CD4-positive, alpha-beta memory T cell (primary cell): ENCODE data around the gene RUBCNL. TPM values are rescaled to one million over a fixed set of nuclear protein-coding genes. Genes with fewer than 3 reads are reported as not detected.

Experiments
- CTCF ChIA-PET: fragments of 350-600 bp; sonication (Branson Sonifier 250); formaldehyde crosslinking; loops from one replicate; lab custom pipeline; 2021; ENCODE audit warnings: inconsistent platforms; ENCODE audit not compliant: partially characterized antibody; lab: Charles Lee
- POLR2A ChIA-PET: fragments of 350-600 bp; sonication (Branson Sonifier 250); formaldehyde crosslinking; loops from one replicate; lab custom pipeline; 2021; ENCODE audit not compliant: partially characterized antibody; lab: Charles Lee
- DNase-seq, 5 donors: peaks; one replicate each; pipeline versions ENCODE4 v3.0.0 to v3.0.0-alpha.2; 2020 to 2022; ENCODE audit warnings: mixed read lengths in 1 of 5
- H3K27ac ChIP-seq: one replicate; pipeline ENCODE4 v1.7.0; 2013; ENCODE audit warnings: low read depth, low read length
- H3K27me3 ChIP-seq: 2 replicates; pipeline ENCODE4 v1.7.0; 2013; ENCODE audit warnings: mild to moderate bottlenecking, low read length, moderate library complexity; ENCODE audit not compliant: insufficient read depth
- H3K36me3 ChIP-seq: 2 replicates; pipeline ENCODE4 v1.7.0; 2013; ENCODE audit warnings: mild to moderate bottlenecking, low read length, moderate library complexity; ENCODE audit not compliant: insufficient read depth
- H3K4me1 ChIP-seq: 2 replicates; pipeline ENCODE4 v1.7.0; 2013; ENCODE audit warnings: mild to moderate bottlenecking, low read length, moderate library complexity; ENCODE audit not compliant: insufficient read depth
- H3K4me3 ChIP-seq, 2 donors: one replicate each; pipeline ENCODE4 v1.7.0; 2013; ENCODE audit warnings: low read length in 2 of 2, mild to moderate bottlenecking in 1 of 2
- H3K9me3 ChIP-seq, 2 donors: one replicate each; pipeline ENCODE4 v1.7.0; 2013; ENCODE audit warnings: low read length in 2 of 2, control low read depth in 1 of 2; ENCODE audit not compliant: control insufficient read depth in 1 of 2
- H3K27ac Mint-ChIP-seq, 7 donors: one replicate each; pipeline ENCODE4 v1.8.0; 2020 to 2021; ENCODE audit warnings: mixed read lengths in 7 of 7, mild to moderate bottlenecking in 6 of 7, inconsistent platforms in 3 of 7, moderate library complexity in 3 of 7
- H3K27me3 Mint-ChIP-seq, 2 donors: one replicate each; pipeline ENCODE4 v1.8.0; 2020 to 2021; ENCODE audit warnings: mixed read lengths in 2 of 2
- H3K36me3 Mint-ChIP-seq, 2 donors: one replicate each; pipeline ENCODE4 v1.8.0; 2020 to 2021; ENCODE audit warnings: mixed read lengths in 2 of 2, inconsistent platforms in 1 of 2, mild to moderate bottlenecking in 1 of 2
- H3K4me1 Mint-ChIP-seq, 4 donors: one replicate each; pipeline ENCODE4 v1.8.0; 2020 to 2021; ENCODE audit warnings: mixed read lengths in 4 of 4, mild to moderate bottlenecking in 1 of 4
- H3K4me3 Mint-ChIP-seq, 8 donors: one replicate each; pipeline ENCODE4 v1.8.0; 2020 to 2021; ENCODE audit warnings: mixed read lengths in 8 of 8, mild to moderate bottlenecking in 7 of 8, moderate library complexity in 6 of 8, inconsistent platforms in 3 of 8
- H3K9me3 Mint-ChIP-seq, 8 donors: one replicate each; pipeline ENCODE4 v1.8.0; 2020 to 2021; ENCODE audit warnings: mixed read lengths in 8 of 8, mild to moderate bottlenecking in 5 of 8, inconsistent platforms in 3 of 8, moderate library complexity in 1 of 8
- intact Hi-C: fragments of 100-400 bp; cut with micrococcal nuclease; formaldehyde crosslinking; loops from one replicate; pipeline ENCODE4 v1.15.1; 2023
- polyA plus RNA-seq, 2 donors: library from polyadenylated mRNA; unstranded; fragments of 300-500 nt; fragmentation: Illumina TruSeq; gene quantifications; one replicate each; pipeline ENCODE4 v1.2.3, GENCODE V29; 2021
- total RNA-seq, 2 experiments: library from RNA; stranded (reverse); gene quantifications; one replicate each; pipeline ENCODE4 v1.2.3, GENCODE V29; 2021

The RUBCNL gene
- total and polyA plus RNA-seq, 4 experiments from 2014 or later, result 0.30 to 0.60 TPM; not detected in 2

DNA sequence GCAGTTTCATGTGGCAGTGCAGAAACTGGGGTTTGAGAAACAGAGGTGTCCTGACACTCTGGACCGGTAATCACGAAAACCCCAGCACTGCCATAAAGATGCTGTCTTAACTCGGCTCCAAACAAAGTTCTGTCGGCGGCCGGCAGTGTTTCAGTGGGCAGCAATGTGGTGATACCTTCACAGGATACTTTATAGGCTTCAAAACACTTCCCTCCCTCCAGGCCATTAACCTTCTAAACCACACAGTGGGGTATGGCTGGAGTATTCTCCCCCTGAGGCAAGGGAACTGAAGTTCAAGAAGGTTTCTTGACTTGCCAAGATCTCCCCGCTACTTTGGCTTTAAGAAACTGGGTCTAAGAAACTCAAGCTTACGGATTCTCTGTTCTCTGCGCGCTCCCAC lies 1.1 kb downstream of the RUBCNL start:
- Histone ChIP-seq H3K36me3 (no peaks in the 10 kb centered on the region), H3K4me3 (no peak overlapping the region), H3K9me3 (no peaks in the 10 kb centered on the region), H3K4me1 (peaks cover 16% of the 10 kb centered on the region), H3K27me3 (peaks cover 8% of the 10 kb centered on the region), H3K27ac (no peak overlapping the region)
- ChIA-PET CTCF (no interaction called here), POLR2A (no interaction called here)
- Mint-ChIP-seq H3K9me3 (no peaks in the 10 kb centered on the region), H3K27ac (no peak overlapping the region), H3K4me1 (peaks cover 17 to 29% (median 26%) of the 10 kb centered on the region in 4 donors), H3K36me3 (no peaks in the 10 kb centered on the region), H3K4me3 (peak overlapping the region in 6 of 8 donors; percentile 3 to 29 (median 16)), H3K27me3 (peaks cover 29 to 30% of the 10 kb centered on the region in 2 donors)
- DNase-seq, result no peak
- intact Hi-C loops, result no loop called here

DNA sequence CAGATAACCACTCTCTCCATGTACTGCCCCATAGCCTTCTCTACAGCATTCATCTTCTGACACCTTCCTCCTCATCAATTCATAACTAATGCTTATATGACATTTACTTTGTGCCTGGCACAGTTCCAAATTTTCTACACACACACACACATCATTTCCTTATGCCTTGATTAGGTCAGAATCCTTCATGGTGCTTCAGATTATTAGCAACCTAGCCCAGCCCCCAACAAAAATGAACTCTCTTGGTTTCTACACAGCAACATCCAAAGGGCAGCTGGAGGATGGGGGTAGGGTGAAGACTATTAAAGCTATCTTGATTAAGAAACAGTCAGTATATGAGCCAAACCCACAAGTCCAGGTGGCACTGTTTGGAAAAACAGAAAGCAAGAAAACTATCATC lies 3.7 kb downstream of the RUBCNL start:
- no peak for DNase-seq
- POLR2A ChIA-PET, result no interaction called here
- Mint-ChIP-seq H3K27me3 (peaks cover 27 to 28% of the 10 kb centered on the region in 2 donors), H3K4me1 (peaks cover 8 to 14% (median 10%) of the 10 kb centered on the region in 4 donors), H3K9me3 (no peaks in the 10 kb centered on the region), H3K27ac (no peak overlapping the region), H3K4me3 (no peak overlapping the region), H3K36me3 (no peaks in the 10 kb centered on the region)
- intact Hi-C loops, result no loop called here
- Histone ChIP-seq H3K4me3 (no peak overlapping the region), H3K27me3 (peaks cover 8% of the 10 kb centered on the region), H3K4me1 (peaks cover 3% of the 10 kb centered on the region), H3K36me3 (no peaks in the 10 kb centered on the region), H3K9me3 (no peaks in the 10 kb centered on the region), H3K27ac (no peak overlapping the region)
- CTCF ChIA-PET, result no interaction called here

DNA sequence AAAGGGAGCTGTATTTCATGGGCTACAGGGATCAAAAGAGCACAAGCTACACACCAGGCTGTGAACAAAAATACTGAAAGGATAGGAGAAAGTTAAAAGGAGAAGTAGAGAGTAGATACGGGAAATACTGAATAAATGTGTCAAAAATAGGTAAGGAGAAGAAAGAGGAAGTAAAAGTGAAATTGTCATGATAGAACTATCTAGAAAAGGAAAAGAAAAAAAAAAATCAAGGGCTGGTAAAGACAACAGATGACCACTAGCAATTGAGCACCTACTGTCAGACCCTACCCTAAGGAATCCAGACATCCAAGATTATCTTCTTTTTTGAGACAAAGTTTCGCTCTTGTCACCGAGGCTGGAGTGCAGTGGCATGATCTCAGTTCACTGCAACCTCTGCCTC lies 4.8 kb downstream of the RUBCNL start:
- peaks cover 23 to 28% of the 10 kb centered on the region in 2 donors for H3K27me3 Mint-ChIP-seq
- no peak overlapping the region for H3K27ac ChIP-seq
- H3K9me3 Mint-ChIP-seq, result peaks cover 0 to 2% (median 0%) of the 10 kb centered on the region in 8 donors

DNA sequence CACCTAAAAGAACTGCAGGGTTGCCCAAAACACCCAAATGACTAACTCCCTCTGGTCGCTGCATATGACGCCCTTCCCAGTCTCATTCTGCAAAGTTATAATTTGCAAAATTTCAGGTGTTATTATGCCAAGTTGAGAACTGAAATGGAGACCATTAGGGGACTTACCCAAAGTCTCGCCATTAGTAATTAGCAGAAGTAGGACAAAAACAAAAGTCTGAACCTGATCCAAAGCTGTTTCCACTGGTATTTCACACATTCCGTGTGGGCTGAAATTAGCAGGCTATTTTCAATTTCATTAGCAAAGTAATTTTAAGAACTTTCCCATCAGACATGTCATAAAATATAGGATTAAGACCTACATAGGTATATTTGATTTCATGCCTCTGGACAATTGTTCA lies 6.8 kb downstream of the RUBCNL start:
- Histone ChIP-seq H3K27ac (no peak overlapping the region), H3K36me3 (no peaks in the 10 kb centered on the region), H3K4me1 (no peaks in the 10 kb centered on the region), H3K9me3 (no peaks in the 10 kb centered on the region), H3K4me3 (no peak overlapping the region), H3K27me3 (peaks cover 8% of the 10 kb centered on the region)
- ChIA-PET CTCF (no interaction called here), POLR2A (no interaction called here)
- Mint-ChIP-seq H3K9me3 (peaks cover 0 to 2% (median 0%) of the 10 kb centered on the region in 8 donors), H3K27ac (no peak overlapping the region), H3K4me3 (no peak overlapping the region), H3K27me3 (peaks cover 11 to 14% of the 10 kb centered on the region in 2 donors), H3K4me1 (no peaks in the 10 kb centered on the region), H3K36me3 (no peaks in the 10 kb centered on the region)
- intact Hi-C loops, result no loop called here
- no peak for DNase-seq

More for the DNA sequence above, 4.8 kb downstream of the RUBCNL start:
- Mint-ChIP-seq H3K4me3 (no peak overlapping the region), H3K36me3 (no peaks in the 10 kb centered on the region), H3K27ac (no peak overlapping the region), H3K4me1 (peaks cover 1 to 9% (median 4%) of the 10 kb centered on the region in 4 donors)
- CTCF ChIA-PET, result no interaction called here
- H3K4me1 ChIP-seq, result no peaks in the 10 kb centered on the region
- DNase-seq, result no peak
- H3K9me3 ChIP-seq, result no peaks in the 10 kb centered on the region
- H3K27me3 ChIP-seq, result peaks cover 8% of the 10 kb centered on the region
- intact Hi-C loops, result no loop called here
- no peaks in the 10 kb centered on the region for H3K36me3 ChIP-seq
- POLR2A ChIA-PET, result no interaction called here
- no peak overlapping the region for H3K4me3 ChIP-seq

DNA sequence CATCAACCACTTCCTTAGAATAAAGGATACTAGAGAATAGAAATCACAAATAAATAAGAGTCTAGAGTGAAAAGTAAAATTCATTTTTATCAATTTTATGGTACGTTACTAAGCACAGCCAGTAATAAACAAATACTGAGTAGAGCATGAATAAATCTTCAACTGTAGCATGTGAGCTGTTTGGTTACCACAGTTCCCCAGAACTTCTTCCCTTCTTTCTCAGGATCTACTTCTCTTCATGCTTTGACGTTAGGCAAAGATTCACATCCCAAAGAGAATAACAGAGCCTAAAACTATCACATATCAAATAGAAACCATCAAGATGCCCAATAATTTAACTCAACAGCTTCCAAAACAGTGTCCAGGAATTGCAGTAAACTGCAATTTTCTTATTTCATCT lies 7.4 kb downstream of the RUBCNL start:
- Histone ChIP-seq H3K9me3 (no peaks in the 10 kb centered on the region), H3K27ac (no peak overlapping the region), H3K36me3 (no peaks in the 10 kb centered on the region), H3K27me3 (peaks cover 4% of the 10 kb centered on the region), H3K4me3 (no peak overlapping the region), H3K4me1 (no peaks in the 10 kb centered on the region)
- ChIA-PET POLR2A (no interaction called here), CTCF (no interaction called here)
- no peak overlapping the region for H3K27ac Mint-ChIP-seq
- H3K36me3 Mint-ChIP-seq, result no peaks in the 10 kb centered on the region
- H3K4me3 Mint-ChIP-seq, result no peak overlapping the region
- intact Hi-C loops, result no loop called here
- peaks cover 0 to 2% (median 0%) of the 10 kb centered on the region in 8 donors for H3K9me3 Mint-ChIP-seq
- peaks cover 8 to 10% of the 10 kb centered on the region in 2 donors for H3K27me3 Mint-ChIP-seq
- no peaks in the 10 kb centered on the region for H3K4me1 Mint-ChIP-seq
- no peak for DNase-seq

DNA sequence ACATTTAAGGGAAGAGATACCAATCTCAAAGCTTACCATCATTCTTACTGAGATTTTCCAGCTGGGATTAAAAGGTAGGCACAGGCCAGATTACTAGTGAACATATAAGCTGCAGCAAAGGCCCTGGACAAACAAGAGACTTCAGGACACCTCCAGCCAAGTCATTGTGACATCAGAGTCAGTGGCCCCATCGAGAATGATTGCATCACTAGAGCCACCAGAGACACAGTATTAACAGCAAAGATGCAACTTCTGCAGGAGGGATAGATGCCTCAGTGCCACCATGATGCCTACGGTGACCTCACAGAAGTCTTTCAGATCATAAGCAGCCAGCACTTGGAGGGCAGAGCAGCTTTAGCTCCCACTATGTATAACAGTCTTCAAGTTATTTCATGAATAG lies 8.6 kb downstream of the RUBCNL start:
- no peak overlapping the region for H3K27ac ChIP-seq
- DNase-seq, result no peak
- H3K4me3 Mint-ChIP-seq, result no peak overlapping the region

DNA sequence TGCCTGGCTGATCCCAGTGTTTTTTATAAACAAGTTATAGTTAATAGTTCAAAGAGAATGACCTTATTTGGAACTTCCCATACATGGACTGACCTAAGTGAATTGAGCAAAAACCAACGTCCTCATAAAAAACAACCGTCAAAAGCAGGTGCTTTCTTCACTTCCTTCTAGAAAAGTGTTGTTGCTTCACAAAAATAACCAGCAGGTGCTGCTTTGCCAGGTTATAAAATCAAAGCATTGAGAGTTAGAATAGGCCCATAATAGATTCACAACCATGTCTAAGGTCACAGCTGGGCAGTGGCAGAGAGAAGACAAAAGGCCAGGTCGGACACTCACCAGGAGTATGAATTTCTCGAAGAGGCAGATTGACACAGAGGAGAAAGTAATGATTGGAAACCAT lies 9.5 kb downstream of the RUBCNL start:
- H3K36me3 Mint-ChIP-seq, result no peaks in the 10 kb centered on the region
- H3K4me1 ChIP-seq, result no peaks in the 10 kb centered on the region
- H3K27me3 ChIP-seq, result no peaks in the 10 kb centered on the region
- no peak overlapping the region for H3K27ac ChIP-seq
- H3K4me1 Mint-ChIP-seq, result no peaks in the 10 kb centered on the region
- ChIA-PET CTCF (no interaction called here), POLR2A (no interaction called here)
- H3K9me3 Mint-ChIP-seq, result peaks cover 0 to 2% (median 0%) of the 10 kb centered on the region in 8 donors
- no peak overlapping the region for H3K4me3 Mint-ChIP-seq
- peaks cover 2 to 4% of the 10 kb centered on the region in 2 donors for H3K27me3 Mint-ChIP-seq
- DNase-seq, result no peak
- H3K4me3 ChIP-seq, result no peak overlapping the region
- no peaks in the 10 kb centered on the region for H3K36me3 ChIP-seq
- intact Hi-C loops, result no loop called here
- no peaks in the 10 kb centered on the region for H3K9me3 ChIP-seq
- H3K27ac Mint-ChIP-seq, result no peak overlapping the region

More for the DNA sequence above, 8.6 kb downstream of the RUBCNL start:
- Histone ChIP-seq H3K4me3 (no peak overlapping the region), H3K27me3 (no peaks in the 10 kb centered on the region), H3K4me1 (no peaks in the 10 kb centered on the region), H3K36me3 (no peaks in the 10 kb centered on the region), H3K9me3 (no peaks in the 10 kb centered on the region)
- intact Hi-C loops, result no loop called here
- CTCF ChIA-PET, result no interaction called here
- H3K9me3 Mint-ChIP-seq, result peaks cover 0 to 2% (median 0%) of the 10 kb centered on the region in 8 donors
- no peaks in the 10 kb centered on the region for H3K36me3 Mint-ChIP-seq
- peaks cover 6 to 7% of the 10 kb centered on the region in 2 donors for H3K27me3 Mint-ChIP-seq
- POLR2A ChIA-PET, result no interaction called here
- no peak overlapping the region for H3K27ac Mint-ChIP-seq
- no peaks in the 10 kb centered on the region for H3K4me1 Mint-ChIP-seq

DNA sequence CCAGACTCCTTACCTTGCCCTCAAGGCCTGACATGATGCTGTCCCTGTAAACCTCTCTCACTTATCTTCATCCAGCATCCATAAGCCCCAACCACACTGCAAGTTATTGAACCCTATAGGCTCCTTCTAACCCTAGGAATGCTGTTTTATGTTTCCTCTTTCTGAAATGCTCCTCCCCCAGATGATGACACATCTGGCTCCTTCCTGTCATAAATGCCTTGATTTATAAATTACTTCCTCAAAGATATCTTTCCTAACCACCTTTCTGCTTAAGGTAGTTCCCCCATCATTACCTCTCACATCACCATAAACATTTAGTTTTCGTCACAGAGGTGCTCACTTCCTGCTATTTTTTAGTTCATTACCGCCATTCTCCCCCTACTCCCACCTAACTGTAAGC lies 12.3 kb downstream of the RUBCNL start:
- no peak overlapping the region for H3K27ac ChIP-seq
- no peak overlapping the region for H3K4me3 ChIP-seq
- intact Hi-C loops, result no loop called here
- no peaks in the 10 kb centered on the region for H3K27me3 ChIP-seq
- H3K9me3 Mint-ChIP-seq, result peaks cover 0 to 2% (median 0%) of the 10 kb centered on the region in 8 donors
- no peaks in the 10 kb centered on the region for H3K36me3 ChIP-seq
- no peak overlapping the region for H3K4me3 Mint-ChIP-seq
- H3K36me3 Mint-ChIP-seq, result no peaks in the 10 kb centered on the region
- no peaks in the 10 kb centered on the region for H3K9me3 ChIP-seq
- DNase-seq, result no peak
- ChIA-PET POLR2A (no interaction called here), CTCF (no interaction called here)
- H3K4me1 Mint-ChIP-seq, result no peaks in the 10 kb centered on the region
- H3K27me3 Mint-ChIP-seq, result peaks cover 0 to under 1% of the 10 kb centered on the region in 2 donors
- H3K27ac Mint-ChIP-seq, result peak overlapping the region in 1 of 7 donors; percentile 1
- no peaks in the 10 kb centered on the region for H3K4me1 ChIP-seq
